GM19452 (cell line): ENCODE data around the gene CACNA2D4.

Experiments used
- ATAC-seq: cut with Tn5 transposase; IDR thresholded peaks from one replicate; pipeline ENCODE4 v1.9.1; 2021; ENCODE audit not compliant: unreplicated experiment

The CACNA2D4 gene

GRCh38 chr12:1934068-1934467, 15.6 kb upstream of the CACNA2D4 start:
- ATAC-seq: no peak

GRCh38 chr12:1933342-1934051, 15.0 kb upstream of the CACNA2D4 start:
- ATAC-seq: no peak

GRCh38 chr12:1932264-1932777, 13.9 kb upstream of the CACNA2D4 start:
- no peak for ATAC-seq

- ATAC-seq: no peak
These were observed 13.2 kb upstream of the CACNA2D4 start for GRCh38 chr12:1931642-1932041.

GRCh38 chr12:1930803-1931597, 12.5 kb upstream of the CACNA2D4 start:
- ATAC-seq: no peak

- ATAC-seq: no peak
These were observed 11.7 kb upstream of the CACNA2D4 start for GRCh38 chr12:1929985-1930802.

GRCh38 chr12:1929241-1929984, 11.0 kb upstream of the CACNA2D4 start:
- ATAC-seq: no peak

GRCh38 chr12:1928439-1929121, 10.1 kb upstream of the CACNA2D4 start:
- no peak for ATAC-seq

GRCh38 chr12:1927751-1928351, 9.4 kb upstream of the CACNA2D4 start:
- no peak for ATAC-seq

- ATAC-seq: no peak
These were observed 8.7 kb upstream of the CACNA2D4 start for GRCh38 chr12:1927051-1927680.

- no peak for ATAC-seq
These were observed 7.8 kb upstream of the CACNA2D4 start for GRCh38 chr12:1926251-1926657.

- no peak for ATAC-seq
These were observed 7.2 kb upstream of the CACNA2D4 start for GRCh38 chr12:1925684-1926006.

GRCh38 chr12:1924996-1925683, 6.7 kb upstream of the CACNA2D4 start:
- ATAC-seq: no peak

GRCh38 chr12:1922985-1923384, 4.5 kb upstream of the CACNA2D4 start:
- ATAC-seq: no peak

- ATAC-seq: no peak
These were observed 3.7 kb upstream of the CACNA2D4 start for GRCh38 chr12:1922075-1922709.

GRCh38 chr12:1920971-1921370, 2.5 kb upstream of the CACNA2D4 start:
- ATAC-seq: no peak

GRCh38 chr12:1920436-1920835, 2.0 kb upstream of the CACNA2D4 start:
- ATAC-seq: no peak

- no peak for ATAC-seq
These were observed 1.3 kb upstream of the CACNA2D4 start for GRCh38 chr12:1919763-1920162.
